GM12878 (cell line): ENCODE data around the gene PLSCR4. TPM values are rescaled to one million over a fixed set of nuclear protein-coding genes. Genes with fewer than 3 reads are reported as not detected.

Experiments
- ATAC-seq: fragments of 200-7000 bp; cut with Tn5 transposase; 3 replicates; pipeline ENCODE4 v1.9.1; 2020; ENCODE audit warnings: mild to moderate bottlenecking, moderate library complexity
- BruUV-seq: library from RNA; stranded (reverse); fragments of 400-500 nt; replicated peaks from 2 replicates; lab custom pipeline; 2021; lab: Mats Ljungman, UMichigan
- CTCF ChIA-PET: fragments of 300-600 bp; sonication (Branson Sonifier 250); formaldehyde crosslinking; extraction: SDS; loops from one replicate; lab custom pipeline; 2021; ENCODE audit warnings: inconsistent platforms; lab: Yijun Ruan, JAX
- POLR2A ChIA-PET: fragments of 350-600 bp; formaldehyde crosslinking; extraction: SDS; loops from one replicate; lab custom pipeline; 2021; ENCODE audit warnings: inconsistent platforms; lab: Charles Lee
- RAD21 ChIA-PET: fragments of 300-600 bp; sonication (Branson Sonifier 250); formaldehyde crosslinking; loops from one replicate; lab custom pipeline; 2023; ENCODE audit warnings: antibody characterized with exemption; ENCODE audit not compliant: unreplicated experiment; lab: Charles Lee
- SMC1A ChIA-PET: fragments of 300-600 bp; sonication (Branson Sonifier 250); formaldehyde crosslinking; loops from one replicate; lab custom pipeline; 2023; ENCODE audit not compliant: unreplicated experiment, uncharacterized antibody; lab: Charles Lee
- DNase-seq: peaks from one replicate; pipeline ENCODE4 v3.0.0-alpha.2; 2011; ENCODE audit warnings: low read depth, low spot score
- FAIRE-seq: peaks from 3 replicates; lab custom pipeline; 2011; peaks lifted over from hg19 to GRCh38; lab: Jason Lieb, UNC
- H2AFZ ChIP-seq: 2 replicates; pipeline ENCODE4 v1.6.0; 2011; ENCODE audit warnings: low read depth, low read length, control low read depth; ENCODE audit not compliant: control insufficient read depth
- H3K27ac ChIP-seq: 2 replicates; pipeline ENCODE4 v1.5.1; 2011; ENCODE audit warnings: control low read depth; ENCODE audit not compliant: control insufficient read depth, insufficient read depth
- H3K27me3 ChIP-seq, 2 experiments: replicated peaks in 1 of 2; 2 replicates each; pipeline versions ENCODE4 v1.6.0 to v1.6.1; 2011; ENCODE audit warnings: low read length in 1 of 2; ENCODE audit not compliant: control insufficient read depth in 2 of 2, insufficient read depth in 2 of 2
- H3K36me3 ChIP-seq, 2 experiments: 2 replicates each; pipeline ENCODE4 v1.5.1; 2011; ENCODE audit warnings: low read length in 1 of 2; ENCODE audit not compliant: control insufficient read depth in 2 of 2, insufficient read depth in 2 of 2
- H3K4me1 ChIP-seq: 2 replicates; pipeline ENCODE4 v1.6.1; 2011; ENCODE audit warnings: mild to moderate bottlenecking, low read length, moderate library complexity, mixed read lengths; ENCODE audit not compliant: control insufficient read depth, insufficient read depth
- H3K4me2 ChIP-seq: 2 replicates; pipeline ENCODE4 v1.6.0; 2011; ENCODE audit warnings: control low read depth; ENCODE audit not compliant: control insufficient read depth, insufficient read depth
- H3K4me3 ChIP-seq: fragments of 200-600 bp; sonication (generic); 2 replicates; pipeline ENCODE4 v1.5.1; 2016
- H3K79me2 ChIP-seq: 2 replicates; pipeline ENCODE4 v1.6.0; 2011; ENCODE audit warnings: low read length; ENCODE audit not compliant: control insufficient read depth, insufficient read depth
- H3K9ac ChIP-seq: 2 replicates; pipeline ENCODE4 v1.8.0; 2011; ENCODE audit warnings: low read length, control low read depth, mixed read lengths; ENCODE audit not compliant: control insufficient read depth, insufficient read depth
- H3K9me3 ChIP-seq: replicated peaks from 3 replicates; pipeline ENCODE4 v1.5.1; 2011; ENCODE audit warnings: mild to moderate bottlenecking, low read length; ENCODE audit not compliant: control insufficient read depth, insufficient read depth
- H4K20me1 ChIP-seq: 2 replicates; pipeline ENCODE4 v1.6.0; 2011; ENCODE audit not compliant: control insufficient read depth, insufficient read depth
- ASH2L ChIP-seq: fragments of 300-600, 200-600 bp; sonication (generic); IDR thresholded peaks from 2 replicates; pipeline ENCODE4 v1.6.1; 2017; ENCODE audit warnings: low read depth, mild to moderate bottlenecking, borderline replicate concordance
- ATF7 ChIP-seq: fragments of 450-650 bp; IDR thresholded peaks from 2 replicates; pipeline ENCODE4 v1.6.1; 2016; ENCODE audit warnings: low read depth, mild to moderate bottlenecking
- BHLHE40 ChIP-seq, 2 experiments: fragments of 450-650 bp in 1 of 2; IDR thresholded peaks; 2 replicates each; pipeline ENCODE4 v1.6.1; 2011 to 2017; ENCODE audit warnings: low read depth in 2 of 2, borderline replicate concordance in 1 of 2, improper control_type of control experiment in 1 of 2, low read length in 1 of 2, mild to moderate bottlenecking in 1 of 2
- BMI1 ChIP-seq: fragments of 450-650 bp; IDR thresholded peaks from 2 replicates; pipeline ENCODE4 v1.6.1; 2016; ENCODE audit warnings: mild to moderate bottlenecking, moderate library complexity, borderline replicate concordance
- CEBPB ChIP-seq, 2 experiments: fragments of 150-350 bp in 1 of 2; IDR thresholded peaks; 2 replicates each; pipeline ENCODE4 v1.6.1; 2012 to 2014; ENCODE audit warnings: low read depth in 2 of 2, low read length in 2 of 2, borderline replicate concordance in 1 of 2, inconsistent platforms in 1 of 2
- CTCF ChIP-seq, 3 experiments: IDR thresholded peaks in 2 of 3; conservative IDR thresholded peaks in 1 of 3; 2 replicates each; pipeline ENCODE4 v1.5.1; 2011; ENCODE audit warnings: low read depth in 3 of 3, low read length in 3 of 3, mild to moderate bottlenecking in 3 of 3, control low read depth in 2 of 3, moderate library complexity in 2 of 3, inconsistent platforms in 1 of 3, mixed read lengths in 1 of 3; ENCODE audit not compliant: control insufficient read depth in 2 of 3, insufficient read depth in 1 of 3; ENCODE audit errors: extremely low read depth in 1 of 3
- GABPA ChIP-seq: IDR thresholded peaks from 2 replicates; pipeline ENCODE4 v1.6.1; 2014; ENCODE audit warnings: antibody characterized with exemption, low read depth, mild to moderate bottlenecking, inconsistent platforms
- MTA2 ChIP-seq: fragments of 450-650 bp; IDR thresholded peaks from 2 replicates; pipeline ENCODE4 v1.6.1; 2016; ENCODE audit warnings: low read depth, mild to moderate bottlenecking, moderate library complexity
- POLR2AphosphoS2 ChIP-seq: IDR thresholded peaks from 2 replicates; pipeline ENCODE4 v1.6.1; 2011; ENCODE audit warnings: low read depth, mild to moderate bottlenecking, low read length, improper control_type of control experiment, moderate library complexity
- RB1 ChIP-seq: fragments of 450-650 bp; formaldehyde crosslinking; IDR thresholded peaks from 2 replicates; pipeline ENCODE4 v1.6.1; 2017; ENCODE audit warnings: mild to moderate bottlenecking, borderline replicate concordance
- REST ChIP-seq: IDR thresholded peaks from 2 replicates; pipeline ENCODE4 v1.6.1; 2012; ENCODE audit warnings: mild to moderate bottlenecking, low read depth, low read length
- RUNX3 ChIP-seq: IDR thresholded peaks from 2 replicates; pipeline ENCODE4 v1.6.1; 2012; ENCODE audit warnings: low read length, inconsistent platforms
- STAT1 ChIP-seq: fragments of 450-650 bp; conservative IDR thresholded peaks from 2 replicates; pipeline ENCODE4 v1.6.1; 2014; ENCODE audit warnings: antibody characterized with exemption, mild to moderate bottlenecking
- STAT3 ChIP-seq: IDR thresholded peaks from 2 replicates; pipeline ENCODE4 v1.6.1; 2011; ENCODE audit warnings: low read depth, low read length, improper control_type of control experiment
- WRNIP1 ChIP-seq: IDR thresholded peaks from 2 replicates; pipeline ENCODE4 v1.6.1; 2011; ENCODE audit warnings: low read depth, low read length, improper control_type of control experiment, borderline replicate concordance
- ZNF217 ChIP-seq: fragments of 450-650 bp; IDR thresholded peaks from 2 replicates; pipeline ENCODE4 v1.6.1; 2017; ENCODE audit warnings: antibody characterized with exemption, mild to moderate bottlenecking
- WGBS: methylation state at CpG from one replicate; pipeline ENCODE4 v1.1.6; 2016; ENCODE audit warnings: low lambda C conversion rate; ENCODE audit not compliant: insufficient replicate concordance, insufficient coverage; ENCODE audit errors: missing lambda C conversion rate; 5-methylcytosine and 5-hydroxymethylcytosine counted together
- in situ Hi-C: fragments of 300-500 bp; cut with MboI; formaldehyde crosslinking; loops from 9 replicates; pipeline ENCODE4 v1.14.3; 2018; ENCODE audit warnings: mixed read lengths
- intact Hi-C: fragments of 100-400 bp; cut with micrococcal nuclease; formaldehyde crosslinking; loops from one replicate; pipeline ENCODE4 v1.14.2; 2022; ENCODE audit not compliant: unreplicated experiment
- polyA plus RNA-seq, 11 experiments: library from polyadenylated mRNA; depleted of rRNA in 4 of 11; unstranded in 6 of 11; stranded (reverse) in 5 of 11; fragments of >200 nt; fragmentation: Nextera tagmentation in 4 of 11; fragmentation: Illumina TruSeq in 1 of 11; extraction: Ambion mirVana in 4 of 11; extraction: Trizol in 1 of 11; gene quantifications; 1 replicate in 1 of 11; 2 replicates in 10 of 11; pipeline versions ENCODE4 v1.2.1 to v1.2.3, GENCODE V29; 2011 to 2016; ENCODE audit warnings: inconsistent platforms in 2 of 11, missing spikeins in 2 of 11, low read depth in 1 of 11
- total RNA-seq, 4 experiments: library from RNA; depleted of rRNA in 3 of 4; stranded (reverse); fragments of >200 nt in 3 of 4; fragmentation: Illumina TruSeq in 1 of 4; extraction: Trizol in 1 of 4; gene quantifications; 2 replicates each; pipeline versions ENCODE4 v1.2.1 to v1.2.3, GENCODE V29; 2013 to 2021

Gene PLSCR4
- total and polyA plus RNA-seq, 10 of the 15 experiments (the other 5 are each of a cell fraction or from before 2014, with no cell fraction given): 0.02 TPM; not detected in 9

- FAIRE-seq (no peak), DNase-seq (no peak), ATAC-seq (no peak)
- no peak overlapping the region for H3K27ac ChIP-seq
- H3K9me3 ChIP-seq: no peaks in the 10 kb centered on the region
- TF ChIP-seq ZNF217: no peak
- TF ChIP-seq ATF7: no peak
- no peak for TF ChIP-seq MTA2
- TF ChIP-seq CEBPB (IDR thresholded peaks at IDR 0.05; ENCODE audit: borderline replicate concordance in 1 of 2, low read depth in 2 of 2, low read length in 2 of 2): no peak
- no peak for TF ChIP-seq RUNX3
- TF ChIP-seq GABPA: no peak
- TF ChIP-seq STAT1: no peak
- no peak for TF ChIP-seq WRNIP1
- TF ChIP-seq REST: no peak
- no peak for TF ChIP-seq CTCF (IDR thresholded peaks at IDR 0.05 in 2 of 3, conservative IDR thresholded peaks at IDR 0.05 in 1 of 3; ENCODE audit: control insufficient read depth in 2 of 3, extremely low read depth in 1 of 3, insufficient read depth in 1 of 3, low read depth in 3 of 3, low read length in 3 of 3)
- TF ChIP-seq BMI1: no peak
- TF ChIP-seq RB1: no peak
- no peak for TF ChIP-seq BHLHE40 (IDR thresholded peaks at IDR 0.05; ENCODE audit: borderline replicate concordance in 1 of 2, low read depth in 2 of 2, low read length in 1 of 2)
- TF ChIP-seq ASH2L: no peak
- no peak for TF ChIP-seq POLR2AphosphoS2
- TF ChIP-seq STAT3: no peak
- H2AFZ ChIP-seq: no peak overlapping the region
- ChIA-PET RAD21 (no interaction called here), POLR2A (no interaction called here), CTCF (interaction anchor here (2.4 kb wide), 1 partner anchor 10 kb away, joined by 5 read pairs; no protein-coding TSS in a partner anchor), SMC1A (interaction anchor here (1.0 to 1.3 kb wide), 2 partner anchors 10 to 309 kb away, joined by 3 read pairs; no protein-coding TSS in a partner anchor)
- H3K9ac ChIP-seq: no peak overlapping the region
- intact Hi-C loops: no loop called here
- H3K4me3 ChIP-seq: no peak overlapping the region
- no peaks in the 10 kb centered on the region for H3K27me3 ChIP-seq
- H3K79me2 ChIP-seq: no peaks in the 10 kb centered on the region
- H3K4me1 ChIP-seq: no peaks in the 10 kb centered on the region
- BruUV-seq: no TSS peak
- 2% methylated on average over 4 of the region's 4 CpGs for WGBS
- no peak overlapping the region for H3K4me2 ChIP-seq
- no peaks in the 10 kb centered on the region for H4K20me1 ChIP-seq
- no peaks in the 10 kb centered on the region for H3K36me3 ChIP-seq
- in situ Hi-C loops: no loop called here
Measured at GRCh38 chr3:146280864-146281263, 30.0 kb upstream of the PLSCR4 start.
